Measurements from ENCODE around the gene MARK4.
"Not testable (repeated sequence)": the region's sequence is repeated elsewhere in the genome, so short reads cannot be mapped to it uniquely, and the experiment has no call there.

Gene MARK4

GRCh38 chr19:45244133-45244794 is 6.8 kb upstream of the MARK4 start:
- DNase-seq = no peak

DNA sequence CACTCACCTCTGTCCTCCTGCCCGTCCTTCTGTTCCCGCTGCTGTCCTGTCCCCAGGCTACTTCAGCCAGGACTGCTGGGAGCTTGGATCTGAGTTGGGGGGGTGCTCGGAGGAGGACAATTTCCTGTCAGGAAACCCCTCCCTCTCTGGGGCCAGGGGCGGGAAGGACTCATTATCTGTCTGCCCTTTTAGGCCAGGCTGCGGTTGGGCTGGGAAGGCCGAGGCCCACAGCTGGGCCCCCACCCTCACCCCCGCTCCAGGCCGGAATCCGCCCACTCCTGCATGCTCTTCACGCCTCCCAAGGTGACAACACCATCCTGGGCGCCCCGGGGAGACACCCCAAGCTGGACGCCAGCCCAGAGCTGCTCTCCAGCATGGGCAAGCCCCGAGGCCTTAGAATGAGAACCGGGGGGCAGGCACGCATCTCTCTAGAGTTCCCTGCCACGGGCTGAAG is 5.7 kb upstream of the MARK4 start, which contains the start of gene EXOC3L2:
EXOC3L2 (minus strand) TSS at position 74 of the 454 bp plus-strand sequence. CDS start 6,362 bp downstream, outside the sequence.
- no peak for DNase-seq

- no peak for DNase-seq
Observed at GRCh38 chr19:45245826-45246225, 5.2 kb upstream of the MARK4 start.

GRCh38 chr19:45247136-45247535 is 3.9 kb upstream of the MARK4 start:
- no peak for DNase-seq

DNA sequence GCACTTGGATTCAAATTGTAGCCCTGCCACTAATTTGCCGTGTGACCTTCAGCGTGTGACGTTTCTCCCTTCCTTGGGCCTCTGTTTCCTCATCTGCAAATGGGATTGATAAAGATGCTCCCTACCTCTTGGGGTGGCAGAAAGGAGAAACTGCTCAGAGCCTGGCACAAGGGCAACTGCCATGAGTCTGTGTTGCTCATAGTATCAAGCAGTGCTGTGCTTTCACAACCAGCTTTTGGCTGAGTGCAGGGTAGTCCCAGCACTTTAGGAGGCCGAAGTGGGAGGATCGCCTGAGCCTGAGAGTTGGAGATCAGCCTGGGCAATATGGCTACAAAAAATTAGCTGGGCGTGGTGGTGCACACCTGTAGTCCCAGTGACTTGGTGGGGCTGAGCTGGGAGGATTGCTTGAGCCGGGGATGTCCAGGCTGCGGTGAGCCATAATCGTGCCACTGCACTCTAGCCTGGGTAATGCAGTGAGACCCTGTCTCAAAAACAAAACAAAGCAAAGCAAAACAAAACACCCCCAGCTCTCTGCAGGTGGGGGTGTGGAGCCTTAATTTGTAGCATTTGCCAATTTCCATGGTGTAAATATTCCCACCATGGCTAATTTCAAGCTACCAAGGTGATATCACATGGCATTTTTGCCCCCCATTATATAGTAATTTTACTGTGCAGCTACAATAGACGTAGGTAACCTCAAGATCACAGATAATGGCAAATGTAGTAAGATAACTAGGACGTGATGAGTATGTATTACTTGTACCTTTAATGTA is 1.6 kb upstream of the MARK4 start:
- DNase-seq = no peak

- DNase-seq = no peak
Observed at GRCh38 chr19:45250216-45250831, 747 bp upstream of the MARK4 start.

GRCh38 chr19:45251452-45252354 is 632 bp downstream of the MARK4 start:
- no peak for DNase-seq

GRCh38 chr19:45253396-45254027 is 2.4 kb downstream of the MARK4 start:
- no peak for DNase-seq

DNA sequence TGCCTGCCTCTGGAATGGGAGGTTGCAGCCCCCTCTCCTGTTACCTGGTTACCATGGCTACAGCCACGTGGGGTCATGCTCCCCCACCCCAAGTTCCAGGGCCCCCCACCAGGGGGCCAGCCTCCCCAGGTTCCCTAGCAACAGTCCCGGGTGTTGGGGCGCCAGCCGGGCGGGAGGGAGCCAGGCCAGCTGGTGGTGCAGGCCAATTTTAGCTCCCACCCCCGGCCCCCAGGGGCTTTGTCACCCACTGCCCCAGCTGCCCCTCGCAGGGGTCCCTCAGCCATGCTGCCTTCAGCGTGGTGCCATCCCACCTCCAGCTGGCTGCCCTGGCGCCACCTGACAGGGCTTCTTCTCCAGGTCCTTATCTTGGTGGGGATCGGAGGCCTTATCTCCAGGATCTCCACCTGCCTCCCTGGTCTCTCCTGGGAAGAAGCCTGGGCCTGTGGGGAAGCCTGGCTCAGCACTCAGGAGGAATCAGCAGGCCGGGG is 3.0 kb downstream of the MARK4 start:
- DNase-seq = no peak

GRCh38 chr19:45255611-45256157 is 4.6 kb downstream of the MARK4 start:
- DNase-seq = no peak

DNA sequence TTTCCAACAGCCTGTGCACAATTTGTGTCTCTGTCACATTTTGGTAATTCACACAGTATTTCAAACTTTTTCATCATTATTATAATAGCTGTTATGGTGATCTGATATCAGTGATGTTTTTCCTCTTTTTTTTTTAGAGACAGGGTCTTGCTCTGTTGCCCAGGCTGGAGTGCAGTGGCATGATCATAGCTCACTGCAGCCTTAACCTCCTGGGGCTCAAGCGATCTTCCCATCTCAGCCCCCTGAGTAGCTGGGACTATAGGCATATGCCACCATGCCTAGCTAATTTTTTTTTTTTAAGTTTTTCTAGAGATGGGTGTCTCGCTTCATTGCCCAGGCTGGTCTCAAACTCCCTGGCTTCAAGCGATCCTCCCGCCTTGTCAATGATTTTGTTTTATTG is 5.8 kb downstream of the MARK4 start:
- no peak for DNase-seq

- no peak for DNase-seq
Observed at GRCh38 chr19:45258862-45259261, 7.8 kb downstream of the MARK4 start.

- no peak for DNase-seq
Observed at GRCh38 chr19:45262570-45262969, 11.5 kb downstream of the MARK4 start.

- DNase-seq = no peak
Observed at GRCh38 chr19:45263013-45263412, 11.9 kb downstream of the MARK4 start.

DNA sequence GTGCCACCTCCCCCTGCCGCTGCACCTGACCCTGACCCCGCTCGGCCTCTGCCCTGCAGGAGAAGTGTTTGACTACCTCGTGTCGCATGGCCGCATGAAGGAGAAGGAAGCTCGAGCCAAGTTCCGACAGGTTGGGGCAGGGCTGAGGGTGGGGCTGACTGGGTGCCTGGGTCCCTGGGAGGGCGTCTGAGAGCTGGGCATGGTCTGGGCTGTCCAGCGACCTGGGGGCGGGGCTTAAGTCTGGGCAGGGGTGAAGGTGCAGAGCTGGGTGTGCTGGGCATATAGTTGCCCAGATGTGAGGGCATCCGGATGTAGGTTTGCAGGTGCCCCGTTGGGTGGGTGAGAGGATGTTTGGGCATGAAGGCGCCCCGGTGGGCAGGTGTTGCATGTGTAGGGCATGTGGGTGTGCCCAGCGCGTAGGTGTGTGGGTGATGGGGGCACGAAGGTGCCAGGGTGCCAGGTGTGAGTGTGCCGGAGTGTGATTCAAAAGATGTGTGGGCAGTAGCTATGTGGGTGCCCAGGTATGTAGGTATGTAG is 13.8 kb downstream of the MARK4 start:
- DNase-seq = no peak

DNA sequence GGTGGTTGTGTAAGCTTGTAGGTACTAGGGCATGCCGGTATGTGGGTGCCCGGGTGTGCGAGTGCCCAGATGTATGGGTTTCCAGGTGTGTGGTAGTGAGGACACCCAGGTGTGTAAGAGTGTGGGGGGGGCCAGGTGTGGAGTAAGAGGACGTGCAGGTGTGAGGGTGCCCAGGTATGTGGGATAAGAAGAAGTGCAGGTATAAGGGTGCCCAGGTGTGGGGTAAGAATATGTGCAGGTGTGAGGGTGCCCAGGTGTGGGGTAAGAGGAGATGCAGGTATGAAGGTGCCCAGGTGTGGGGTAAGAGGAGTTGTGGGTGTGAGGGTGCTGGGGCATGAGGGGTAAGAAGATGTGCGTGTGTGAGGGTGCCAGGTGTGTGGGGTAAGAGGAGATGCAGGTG is 14.3 kb downstream of the MARK4 start:
- no peak for DNase-seq

GRCh38 chr19:45267296-45267695 is 16.2 kb downstream of the MARK4 start:
- no peak for DNase-seq

- not testable (repeated sequence) for DNase-seq
Observed at GRCh38 chr19:45269939-45270338, 18.9 kb downstream of the MARK4 start.

GRCh38 chr19:45271098-45271734 is 20.1 kb downstream of the MARK4 start:
- DNase-seq = no peak

GRCh38 chr19:45271735-45272108 is 20.7 kb downstream of the MARK4 start:
- DNase-seq = no peak

DNA sequence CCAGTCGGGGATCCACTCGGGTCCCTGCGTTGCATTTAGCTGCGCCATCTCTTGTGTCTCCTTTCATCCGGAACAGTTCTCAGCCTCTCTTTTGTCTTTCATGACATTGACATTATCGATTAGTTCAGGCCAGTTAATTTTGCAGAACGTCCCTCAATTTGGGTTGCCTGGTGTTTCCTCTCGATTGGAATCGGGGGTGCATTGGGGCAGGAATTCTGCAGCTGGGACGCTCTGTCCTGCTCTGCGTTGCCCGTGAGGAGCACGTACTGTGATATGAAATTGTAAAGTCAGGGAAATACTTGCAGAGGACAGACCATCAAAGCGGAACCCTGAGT is 22.4 kb downstream of the MARK4 start:
- no peak for DNase-seq

Measured in NCI-H748 treated with DMSO at 0.1 percent for 48 hours (cell line).